Breast epithelium (tissue), 4 donors: ENCODE results near the gene SGTB. TPM values are rescaled to one million over a fixed set of nuclear protein-coding genes. Genes with fewer than 3 reads are reported as not detected.

ENCODE experiments used
- DNase-seq, 2 donors: peaks; one replicate each; pipeline ENCODE4 v3.0.0-alpha.2; 2019; ENCODE audit warnings: low spot score in 2 of 2
- H3K27ac ChIP-seq, 2 donors: fragments of 200-600 bp; sonication (generic) in 1 of 2; one replicate each; pipeline ENCODE4 v1.5.1; 2016 to 2019; ENCODE audit warnings: mild to moderate bottlenecking in 1 of 2
- H3K27me3 ChIP-seq, 2 donors: fragments of 200-600 bp; sonication (generic) in 1 of 2; one replicate each; pipeline versions ENCODE4 v1.5.1 to v1.6.0; 2017 to 2019; ENCODE audit warnings: control low read depth in 1 of 2, mild to moderate bottlenecking in 1 of 2
- H3K36me3 ChIP-seq: fragments of 200-600 bp; one replicate; pipeline ENCODE4 v1.5.1; 2019
- H3K4me1 ChIP-seq, 2 donors: fragments of 200-600 bp; sonication (generic); one replicate each; pipeline ENCODE4 v1.5.1; 2016 to 2019; ENCODE audit warnings: control low read depth in 1 of 2
- H3K4me3 ChIP-seq, 3 donors: fragments of 200-600 bp; sonication (generic); 1 replicate in 2 of 3; 2 replicates in 1 of 3; pipeline ENCODE4 v1.5.1; 2016 to 2019; ENCODE audit warnings: mild to moderate bottlenecking in 3 of 3, moderate library complexity in 2 of 3
- H3K9me3 ChIP-seq, 2 donors: fragments of 200-600 bp; sonication (generic) in 1 of 2; one replicate each; pipeline ENCODE4 v1.5.1; 2016 to 2019; ENCODE audit warnings: control low read depth in 1 of 2
- POLR2A ChIP-seq: fragments of 450-650 bp; IDR thresholded peaks from one replicate; pipeline ENCODE4 v1.6.1; 2016; ENCODE audit warnings: antibody characterized with exemption, mild to moderate bottlenecking, moderate library complexity
- POLR2AphosphoS5 ChIP-seq, 3 donors: sonication (generic); formaldehyde crosslinking; IDR thresholded peaks; one replicate each; pipeline ENCODE4 v1.6.1; 2017; ENCODE audit warnings: antibody characterized with exemption in 3 of 3
- intact Hi-C: fragments of 100-400 bp; cut with DNase I; formaldehyde crosslinking; loops from one replicate; pipeline ENCODE4 v1.15.1; 2023; ENCODE audit warnings: low total_unique reads
- total RNA-seq, 3 donors: library from RNA; depleted of rRNA; stranded (reverse); fragments of >200 nt; gene quantifications; one replicate each; pipeline ENCODE4 v1.1.0, GENCODE V29; 2016
- TF ChIP-seq, protein P1 (sequence below), 3 donors: fragments of 450-650 bp; IDR thresholded peaks; one replicate each; pipeline ENCODE4 v1.5.1; 2016 to 2017; ENCODE audit warnings: antibody characterized with exemption in 3 of 3, mild to moderate bottlenecking in 3 of 3, moderate library complexity in 3 of 3

Gene SGTB
- total RNA-seq, 3 donors from 2014 or later, result 7.9 to 10.5 (median 8.2) TPM

DNA sequence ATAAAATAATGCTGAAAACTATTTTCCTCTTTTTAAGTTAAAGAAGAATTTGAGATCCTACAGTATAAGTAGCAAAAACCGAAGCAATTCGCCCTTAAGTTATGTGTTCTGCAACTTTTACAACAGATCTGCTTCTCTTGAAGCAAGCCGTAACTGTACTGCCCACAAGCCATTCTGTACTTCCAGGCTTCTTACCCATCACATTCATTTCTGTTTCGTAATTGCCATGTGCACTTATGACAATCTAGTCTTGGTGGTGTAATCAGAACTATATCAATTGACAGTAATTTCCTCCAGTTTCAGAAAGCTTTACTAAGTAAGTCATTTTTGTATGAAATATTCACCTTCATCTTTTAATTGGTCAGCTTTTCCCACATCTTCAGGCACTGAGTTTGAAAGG is 13.8 kb downstream of the SGTB start:
- DNase-seq, result no peak
- no peaks in the 10 kb centered on the region for H3K27me3 ChIP-seq
- intact Hi-C loops, result no loop called here
- no peaks in the 10 kb centered on the region for H3K4me1 ChIP-seq
- no peaks in the 10 kb centered on the region for H3K9me3 ChIP-seq
- no peak overlapping the region for H3K27ac ChIP-seq
- H3K4me3 ChIP-seq, result no peak overlapping the region
- H3K36me3 ChIP-seq, result no peaks in the 10 kb centered on the region
- TF ChIP-seq POLR2A (no peak), POLR2AphosphoS5 (IDR thresholded peaks at IDR 0.05) (no peak)
- TF ChIP-seq, protein P1, sequence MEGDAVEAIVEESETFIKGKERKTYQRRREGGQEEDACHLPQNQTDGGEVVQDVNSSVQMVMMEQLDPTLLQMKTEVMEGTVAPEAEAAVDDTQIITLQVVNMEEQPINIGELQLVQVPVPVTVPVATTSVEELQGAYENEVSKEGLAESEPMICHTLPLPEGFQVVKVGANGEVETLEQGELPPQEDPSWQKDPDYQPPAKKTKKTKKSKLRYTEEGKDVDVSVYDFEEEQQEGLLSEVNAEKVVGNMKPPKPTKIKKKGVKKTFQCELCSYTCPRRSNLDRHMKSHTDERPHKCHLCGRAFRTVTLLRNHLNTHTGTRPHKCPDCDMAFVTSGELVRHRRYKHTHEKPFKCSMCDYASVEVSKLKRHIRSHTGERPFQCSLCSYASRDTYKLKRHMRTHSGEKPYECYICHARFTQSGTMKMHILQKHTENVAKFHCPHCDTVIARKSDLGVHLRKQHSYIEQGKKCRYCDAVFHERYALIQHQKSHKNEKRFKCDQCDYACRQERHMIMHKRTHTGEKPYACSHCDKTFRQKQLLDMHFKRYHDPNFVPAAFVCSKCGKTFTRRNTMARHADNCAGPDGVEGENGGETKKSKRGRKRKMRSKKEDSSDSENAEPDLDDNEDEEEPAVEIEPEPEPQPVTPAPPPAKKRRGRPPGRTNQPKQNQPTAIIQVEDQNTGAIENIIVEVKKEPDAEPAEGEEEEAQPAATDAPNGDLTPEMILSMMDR (IDR thresholded peaks at IDR 0.05), result no peak

DNA sequence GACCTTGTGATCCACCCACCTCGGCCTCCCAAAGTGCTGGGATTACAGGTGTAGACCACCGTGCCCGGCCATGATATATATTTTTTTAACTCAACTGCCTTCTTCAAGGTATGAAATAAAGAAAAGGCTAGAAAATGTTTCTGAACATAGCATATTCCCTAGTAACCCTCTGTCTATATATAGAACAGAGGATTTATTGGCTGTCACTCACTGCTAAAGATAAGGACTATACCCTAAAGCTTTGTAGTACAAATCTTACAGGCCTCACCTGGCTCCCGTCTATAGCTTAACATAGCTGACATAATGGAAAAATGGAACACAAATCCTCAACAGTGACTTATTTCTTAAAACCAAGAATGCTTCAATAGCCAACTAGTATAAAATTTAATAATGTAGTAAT is 14.2 kb downstream of the SGTB start:
- H3K36me3 ChIP-seq, result no peaks in the 10 kb centered on the region
- no peak overlapping the region for H3K27ac ChIP-seq
- no peak for DNase-seq
- no peak overlapping the region for H3K4me3 ChIP-seq
- H3K9me3 ChIP-seq, result no peaks in the 10 kb centered on the region
- no peaks in the 10 kb centered on the region for H3K4me1 ChIP-seq
- H3K27me3 ChIP-seq, result no peaks in the 10 kb centered on the region
- TF ChIP-seq POLR2AphosphoS5 (IDR thresholded peaks at IDR 0.05), result no peak
- TF ChIP-seq POLR2A, result no peak
- intact Hi-C loops, result no loop called here

DNA sequence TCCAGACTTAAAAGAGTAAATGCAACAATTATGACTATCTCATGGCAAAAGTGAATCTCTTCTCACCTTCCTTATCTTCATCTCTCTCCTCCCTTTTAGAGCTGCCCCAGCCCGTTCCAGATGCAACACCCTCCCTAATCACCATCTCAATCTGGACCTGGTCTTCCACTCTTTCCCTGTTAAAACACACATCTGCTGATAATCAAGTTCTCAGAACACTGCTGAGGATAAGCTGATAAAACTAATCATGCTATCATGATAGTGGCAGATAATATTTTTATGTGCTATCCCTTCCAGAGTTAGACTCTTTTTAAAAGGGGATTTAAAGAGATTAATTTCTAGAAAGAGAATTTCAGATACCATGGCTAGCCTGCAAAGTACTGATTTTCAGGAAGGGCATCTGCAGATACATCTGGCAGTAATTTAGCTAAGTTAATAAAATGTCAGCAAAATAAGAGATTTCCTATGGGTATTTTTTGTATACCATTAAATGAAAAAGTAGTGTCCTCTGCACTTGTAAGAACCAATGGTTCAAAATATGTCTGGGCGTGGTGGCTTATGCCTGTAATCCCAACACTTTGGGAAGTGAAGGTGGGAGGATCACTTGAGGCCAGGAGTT is 17.2 kb downstream of the SGTB start:
- H3K36me3 ChIP-seq, result no peaks in the 10 kb centered on the region

DNA sequence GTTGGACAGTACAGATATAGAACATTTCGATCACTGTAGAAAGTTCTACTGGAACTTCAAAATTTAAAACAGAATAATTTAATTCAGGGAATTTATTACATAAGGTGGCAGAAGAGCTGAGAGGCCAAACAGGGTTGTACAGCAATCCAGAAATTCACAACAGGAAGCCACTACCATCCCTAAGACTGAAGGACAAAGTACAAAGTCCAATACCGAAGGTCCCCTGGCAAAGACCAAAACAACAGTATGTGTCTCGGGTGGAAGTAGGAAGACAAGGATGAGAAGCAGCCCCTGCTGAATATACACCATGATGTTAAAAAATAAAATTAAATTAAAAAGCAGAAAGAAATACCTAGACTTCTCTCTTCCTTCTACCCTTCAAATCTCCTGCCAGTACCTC is 19.9 kb downstream of the SGTB start:
- Histone ChIP-seq H3K4me1 (no peaks in the 10 kb centered on the region), H3K4me3 (no peak overlapping the region), H3K27ac (no peak overlapping the region), H3K9me3 (no peaks in the 10 kb centered on the region), H3K36me3 (no peaks in the 10 kb centered on the region), H3K27me3 (no peaks in the 10 kb centered on the region)
- no peak for DNase-seq
- TF ChIP-seq POLR2A, result no peak
- no peak for TF ChIP-seq POLR2AphosphoS5 (IDR thresholded peaks at IDR 0.05)
- TF ChIP-seq, protein P1 (IDR thresholded peaks at IDR 0.05), result no peak
- intact Hi-C loops, result no loop called here

More for the DNA sequence above, 17.2 kb downstream of the SGTB start:
- no peak overlapping the region for H3K4me3 ChIP-seq
- no peaks in the 10 kb centered on the region for H3K27me3 ChIP-seq
- H3K27ac ChIP-seq, result no peak overlapping the region
- H3K9me3 ChIP-seq, result no peaks in the 10 kb centered on the region
- no peak for TF ChIP-seq POLR2A
- H3K4me1 ChIP-seq, result no peaks in the 10 kb centered on the region
- DNase-seq, result no peak
- intact Hi-C loops, result no loop called here

DNA sequence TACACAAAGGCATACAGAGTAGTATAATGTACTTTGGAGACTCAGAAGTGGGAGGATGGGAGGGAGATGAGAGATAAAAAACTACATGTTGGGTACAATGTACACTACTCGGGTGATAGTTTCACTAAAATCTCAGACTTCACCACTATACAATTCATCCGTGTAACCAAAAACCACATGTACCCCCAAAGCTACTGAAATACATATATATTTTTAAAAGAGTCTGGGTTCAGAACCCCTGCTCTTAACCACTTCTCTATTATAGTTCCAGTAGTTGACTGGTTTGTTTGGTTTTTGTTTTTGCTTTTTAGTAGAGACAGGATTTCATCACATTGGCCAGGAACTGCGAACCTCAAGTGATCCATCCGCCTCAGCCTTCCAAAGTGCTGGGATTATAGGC is 22.6 kb downstream of the SGTB start:
- intact Hi-C loops, result no loop called here

DNA sequence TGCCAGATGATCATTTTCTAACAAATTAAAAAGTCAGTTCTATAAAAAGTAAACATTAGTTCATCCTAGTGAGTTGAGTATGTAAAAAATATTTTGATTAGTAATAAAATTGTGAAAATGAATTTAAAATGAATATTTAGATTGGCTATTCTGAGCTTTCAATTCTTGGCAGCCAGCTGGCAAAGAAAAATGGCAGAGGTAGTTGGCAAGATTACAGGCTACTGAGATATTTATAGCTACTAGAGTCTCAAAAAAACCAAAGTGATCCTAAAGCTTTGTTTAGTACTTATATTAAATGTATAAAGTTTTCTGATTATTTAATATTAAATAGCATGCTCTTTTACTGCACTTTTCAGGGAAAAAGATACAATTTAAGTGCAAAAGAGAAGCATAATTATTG is 25.0 kb downstream of the SGTB start:
- intact Hi-C loops, result no loop called here
- DNase-seq, result no peak
- TF ChIP-seq POLR2A (no peak), POLR2AphosphoS5 (IDR thresholded peaks at IDR 0.05) (no peak)
- TF ChIP-seq, protein P1 (IDR thresholded peaks at IDR 0.05), result no peak
- H3K4me1 ChIP-seq, result no peaks in the 10 kb centered on the region
- no peaks in the 10 kb centered on the region for H3K27me3 ChIP-seq
- no peaks in the 10 kb centered on the region for H3K9me3 ChIP-seq
- H3K4me3 ChIP-seq, result no peak overlapping the region
- H3K27ac ChIP-seq, result no peak overlapping the region
- no peaks in the 10 kb centered on the region for H3K36me3 ChIP-seq

More for the DNA sequence above, 22.6 kb downstream of the SGTB start:
- Histone ChIP-seq H3K27me3 (no peaks in the 10 kb centered on the region), H3K36me3 (no peaks in the 10 kb centered on the region), H3K27ac (no peak overlapping the region), H3K4me3 (no peak overlapping the region), H3K4me1 (no peaks in the 10 kb centered on the region), H3K9me3 (no peaks in the 10 kb centered on the region)
- no peak for DNase-seq
- TF ChIP-seq POLR2AphosphoS5 (IDR thresholded peaks at IDR 0.05) (no peak), POLR2A (no peak)
- TF ChIP-seq, protein P1 (IDR thresholded peaks at IDR 0.05), result no peak
